Right lobe of liver (tissue), 4 donors: ENCODE data around the gene F2R.

ENCODE experiments used
- POLR2A ChIP-seq: fragments of 450-650 bp; IDR thresholded peaks from one replicate; pipeline ENCODE4 v1.6.1; 2017; ENCODE audit warnings: antibody characterized with exemption, mild to moderate bottlenecking
- TF ChIP-seq, protein P1 (sequence below), 4 donors: fragments of 200-600 bp in 3 of 4; fragments of 450-650 bp in 1 of 4; IDR thresholded peaks; one replicate each; pipeline versions ENCODE4 v1.5.1 to v1.8.0; 2016 to 2022; ENCODE audit warnings: antibody characterized with exemption in 4 of 4, mild to moderate bottlenecking in 2 of 4
- donor health status: DM: no; HTN: no; CAD: no.
- donor health status: DM: no; HTN: no; CAD: no.
- donor health status: DM: no; HTN: yes; CAD: no.

DNA sequence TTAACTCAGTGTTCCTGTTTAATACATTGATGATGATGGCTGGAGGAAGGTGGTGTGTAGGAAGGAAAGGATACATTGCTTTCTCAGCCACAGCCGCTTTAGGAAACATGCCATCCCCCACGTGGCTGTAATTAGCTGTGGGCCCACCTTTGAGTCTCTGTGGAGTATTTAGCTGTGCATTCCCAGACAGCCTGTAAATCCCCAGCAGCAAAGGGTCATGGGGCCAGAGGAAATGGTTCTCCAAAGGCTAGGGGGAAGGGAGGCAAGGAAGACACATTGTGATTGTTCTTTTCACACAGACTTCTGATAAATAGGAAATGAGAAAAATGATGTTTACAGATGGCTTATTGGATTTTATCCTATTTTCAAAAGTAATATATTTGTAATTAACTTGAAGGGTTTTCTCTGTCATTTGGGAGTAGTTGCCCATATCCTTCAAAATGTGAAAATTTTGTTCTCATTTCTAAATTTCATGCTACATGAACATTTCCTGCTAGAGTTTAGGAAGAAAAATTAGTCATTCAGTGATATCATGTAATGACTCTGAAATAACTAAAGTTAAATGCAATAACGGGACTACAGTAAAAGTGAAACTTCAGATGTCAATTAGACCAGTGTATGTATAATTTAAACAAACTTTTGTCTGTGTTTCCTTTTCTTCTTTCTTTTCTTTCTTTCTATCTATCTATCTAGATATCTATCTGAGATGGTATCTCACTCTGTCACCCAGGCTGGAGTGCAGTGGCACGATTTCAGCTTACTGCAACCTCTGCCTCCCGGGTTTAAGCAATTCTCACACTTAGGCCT, 24.3 kb upstream of the F2R start:
- TF ChIP-seq, protein P1, sequence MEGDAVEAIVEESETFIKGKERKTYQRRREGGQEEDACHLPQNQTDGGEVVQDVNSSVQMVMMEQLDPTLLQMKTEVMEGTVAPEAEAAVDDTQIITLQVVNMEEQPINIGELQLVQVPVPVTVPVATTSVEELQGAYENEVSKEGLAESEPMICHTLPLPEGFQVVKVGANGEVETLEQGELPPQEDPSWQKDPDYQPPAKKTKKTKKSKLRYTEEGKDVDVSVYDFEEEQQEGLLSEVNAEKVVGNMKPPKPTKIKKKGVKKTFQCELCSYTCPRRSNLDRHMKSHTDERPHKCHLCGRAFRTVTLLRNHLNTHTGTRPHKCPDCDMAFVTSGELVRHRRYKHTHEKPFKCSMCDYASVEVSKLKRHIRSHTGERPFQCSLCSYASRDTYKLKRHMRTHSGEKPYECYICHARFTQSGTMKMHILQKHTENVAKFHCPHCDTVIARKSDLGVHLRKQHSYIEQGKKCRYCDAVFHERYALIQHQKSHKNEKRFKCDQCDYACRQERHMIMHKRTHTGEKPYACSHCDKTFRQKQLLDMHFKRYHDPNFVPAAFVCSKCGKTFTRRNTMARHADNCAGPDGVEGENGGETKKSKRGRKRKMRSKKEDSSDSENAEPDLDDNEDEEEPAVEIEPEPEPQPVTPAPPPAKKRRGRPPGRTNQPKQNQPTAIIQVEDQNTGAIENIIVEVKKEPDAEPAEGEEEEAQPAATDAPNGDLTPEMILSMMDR (IDR thresholded peaks at IDR 0.05): no peak
- no peak for TF ChIP-seq POLR2A
